Activated effector memory CD4-positive, alpha-beta T cell treated with Interleukin-2 at 50 U/mL for 16 hours (primary cell): ENCODE results near the gene PRB2.
"Not testable (repeated sequence)": the region's sequence is repeated elsewhere in the genome, so short reads cannot be mapped to it uniquely, and the experiment has no call there.

Source experiments
- DNase-seq: peaks from one replicate; pipeline ENCODE4 v3.0.0-alpha.2; 2020

Gene PRB2

GRCh38 chr12:11395467-11395866 is at the start of gene PRB2:
PRB2 (minus strand) TSS chr12:11395567; CDS start chr12:11395529, 38 bp downstream.
- DNase-seq = not testable (repeated sequence)

GRCh38 chr12:11437966-11438365 is 42.6 kb upstream of the PRB2 start:
- DNase-seq = no peak

GRCh38 chr12:11433664-11434063 is 38.3 kb upstream of the PRB2 start:
- DNase-seq = no peak

- no peak for DNase-seq
Measured at GRCh38 chr12:11431486-11431885, 36.1 kb upstream of the PRB2 start.

GRCh38 chr12:11427341-11427740 is 32.0 kb upstream of the PRB2 start:
- no peak for DNase-seq

GRCh38 chr12:11412731-11413130 is 17.4 kb upstream of the PRB2 start:
- DNase-seq = no peak

GRCh38 chr12:11408096-11408495 is 12.7 kb upstream of the PRB2 start:
- DNase-seq = no peak

GRCh38 chr12:11397366-11397765 is 2.0 kb upstream of the PRB2 start:
- DNase-seq = no peak

GRCh38 chr12:11391456-11391855 is 3.9 kb downstream of the PRB2 start:
- not testable (repeated sequence) for DNase-seq

- not testable (repeated sequence) for DNase-seq
Measured at GRCh38 chr12:11377420-11377819, 17.9 kb downstream of the PRB2 start.

- DNase-seq = no peak
Measured at GRCh38 chr12:11361151-11361550, 34.2 kb downstream of the PRB2 start.

GRCh38 chr12:11360205-11360883 is 35.0 kb downstream of the PRB2 start:
- DNase-seq = not testable (repeated sequence)

- DNase-seq = not testable (repeated sequence)
Measured at GRCh38 chr12:11351736-11352135, 43.6 kb downstream of the PRB2 start.

- DNase-seq = no peak
Measured at GRCh38 chr12:11348439-11348838, 46.9 kb downstream of the PRB2 start.

GRCh38 chr12:11347810-11348209 is 47.6 kb downstream of the PRB2 start:
- no peak for DNase-seq

GRCh38 chr12:11344500-11344899 is 50.9 kb downstream of the PRB2 start:
- DNase-seq = no peak
